HG02759 (cell line): ENCODE data around the gene YARS1.
A peak's percentile ranks its signal among the peaks of the same experiment; 100 is the strongest.
"Not testable (repeated sequence)": the region's sequence is repeated elsewhere in the genome, so short reads cannot be mapped to it uniquely, and the experiment has no call there.

Experiments used
- ATAC-seq: cut with Tn5 transposase; IDR thresholded peaks from one replicate; pipeline ENCODE4 v1.9.1; 2021; ENCODE audit warnings: mild to moderate bottlenecking, moderate library complexity; ENCODE audit not compliant: unreplicated experiment

YARS1 gene

GRCh38 chr1:32817815-32818786 is 943 bp upstream of the YARS1 start:
- ATAC-seq: peak; percentile 12

GRCh38 chr1:32816676-32817158 is 441 bp downstream of the YARS1 start:
- ATAC-seq: peak; percentile 3

- ATAC-seq: no peak
These were observed 3.0 kb downstream of the YARS1 start for GRCh38 chr1:32813941-32814739.

- ATAC-seq: no peak
These were observed 5.2 kb downstream of the YARS1 start for GRCh38 chr1:32811917-32812316.

- ATAC-seq: no peak
These were observed 5.9 kb downstream of the YARS1 start for GRCh38 chr1:32811265-32811664.

GRCh38 chr1:32810358-32810757 is 6.8 kb downstream of the YARS1 start:
- ATAC-seq: no peak

GRCh38 chr1:32808580-32808979 is 8.6 kb downstream of the YARS1 start:
- no peak for ATAC-seq

GRCh38 chr1:32806910-32807523 is 10.1 kb downstream of the YARS1 start:
- no peak for ATAC-seq

- no peak for ATAC-seq
These were observed 10.9 kb downstream of the YARS1 start for GRCh38 chr1:32806290-32806689.

- not testable (repeated sequence) for ATAC-seq
These were observed 12.7 kb downstream of the YARS1 start for GRCh38 chr1:32804460-32804859.

GRCh38 chr1:32801096-32801715 is 16.0 kb downstream of the YARS1 start:
- no peak for ATAC-seq

GRCh38 chr1:32798679-32799416 is 18.3 kb downstream of the YARS1 start:
- no peak for ATAC-seq

GRCh38 chr1:32798191-32798590 is 19.0 kb downstream of the YARS1 start:
- no peak for ATAC-seq

GRCh38 chr1:32797456-32797855 is 19.7 kb downstream of the YARS1 start:
- no peak for ATAC-seq

- ATAC-seq: not testable (repeated sequence)
These were observed 21.4 kb downstream of the YARS1 start for GRCh38 chr1:32795763-32796162.

- ATAC-seq: no peak
These were observed 25.3 kb downstream of the YARS1 start for GRCh38 chr1:32791881-32792280.

- ATAC-seq: not testable (repeated sequence)
These were observed 27.8 kb downstream of the YARS1 start for GRCh38 chr1:32789356-32789755.

GRCh38 chr1:32786856-32787255 is 30.3 kb downstream of the YARS1 start:
- no peak for ATAC-seq

- ATAC-seq: no peak
These were observed 32.3 kb downstream of the YARS1 start for GRCh38 chr1:32784817-32785216.

- no peak for ATAC-seq
These were observed 33.3 kb downstream of the YARS1 start for GRCh38 chr1:32783851-32784250.
